Body of pancreas (tissue), 4 donors: Measurements from ENCODE around the gene SERPINF2. TPM values are rescaled to one million over a fixed set of nuclear protein-coding genes. Genes with fewer than 3 reads are reported as not detected.
A peak's percentile ranks its signal among the peaks of the same experiment; 100 is the strongest.

Experiments used
- ATAC-seq: fragments of 150-250 bp; one replicate; pipeline ENCODE4 v1.9.1; 2016
- DNase-seq, 4 donors: peaks; one replicate each; pipeline ENCODE4 v3.0.0-alpha.2; 2019
- H3K27ac ChIP-seq, 4 donors: fragments of 200-600 bp; sonication (generic); 1 replicate in 3 of 4; 2 replicates in 1 of 4; pipeline versions ENCODE4 v1.5.1 to v1.6.1; 2016 to 2019; ENCODE audit warnings: mild to moderate bottlenecking in 1 of 4, mixed read lengths in 1 of 4, moderate library complexity in 1 of 4
- H3K27me3 ChIP-seq, 2 donors: fragments of 200-600 bp; sonication (generic); one replicate each; pipeline ENCODE4 v1.6.0; 2016; ENCODE audit warnings: mild to moderate bottlenecking in 1 of 2
- H3K36me3 ChIP-seq, 2 donors: fragments of 200-600 bp; sonication (generic); replicated peaks in 1 of 2; 2 replicates each; pipeline ENCODE4 v1.5.1; 2016; ENCODE audit warnings: low read depth in 2 of 2; ENCODE audit not compliant: insufficient read depth in 1 of 2
- H3K4me1 ChIP-seq: fragments of 200-600 bp; sonication (generic); one replicate; pipeline ENCODE4 v1.6.0; 2016
- H3K4me3 ChIP-seq, 2 donors: fragments of 200-600 bp; sonication (generic); 1 replicate in 1 of 2; 2 replicates in 1 of 2; pipeline ENCODE4 v1.5.1; 2016 to 2019
- H3K9me3 ChIP-seq, 3 donors: fragments of 200-600 bp; sonication (generic); 1 replicate in 2 of 3; 2 replicates in 1 of 3; pipeline ENCODE4 v1.5.1; 2016
- POLR2A ChIP-seq, 3 donors: fragments of 450-650 bp; IDR thresholded peaks; one replicate each; pipeline ENCODE4 v1.6.1; 2016; ENCODE audit warnings: antibody characterized with exemption in 3 of 3, mild to moderate bottlenecking in 2 of 3
- WGBS, 2 donors: methylation state at CpG; one replicate each; pipeline ENCODE4 v1.1.5; 2017; 5-methylcytosine and 5-hydroxymethylcytosine counted together
- intact Hi-C: fragments of 100-400 bp; cut with DNase I; formaldehyde crosslinking; loops from one replicate; pipeline ENCODE4 v1.15.1; 2023
- total RNA-seq, 2 donors: library from RNA; depleted of rRNA; stranded (reverse); fragments of >200 nt; gene quantifications; one replicate each; pipeline ENCODE4 v1.1.0, GENCODE V29; 2016
- TF ChIP-seq, protein P1 (sequence below), 7 experiments: fragments of 450-650 bp in 4 of 7; fragments of 200-600 bp in 3 of 7; sonication (generic) in 3 of 7; IDR thresholded peaks; one replicate each; pipeline ENCODE4 v1.5.1; 2016 to 2019; ENCODE audit warnings: antibody characterized with exemption in 7 of 7

The SERPINF2 gene
- total RNA-seq, 2 donors from 2014 or later = 5.9 to 8.8 TPM

DNA sequence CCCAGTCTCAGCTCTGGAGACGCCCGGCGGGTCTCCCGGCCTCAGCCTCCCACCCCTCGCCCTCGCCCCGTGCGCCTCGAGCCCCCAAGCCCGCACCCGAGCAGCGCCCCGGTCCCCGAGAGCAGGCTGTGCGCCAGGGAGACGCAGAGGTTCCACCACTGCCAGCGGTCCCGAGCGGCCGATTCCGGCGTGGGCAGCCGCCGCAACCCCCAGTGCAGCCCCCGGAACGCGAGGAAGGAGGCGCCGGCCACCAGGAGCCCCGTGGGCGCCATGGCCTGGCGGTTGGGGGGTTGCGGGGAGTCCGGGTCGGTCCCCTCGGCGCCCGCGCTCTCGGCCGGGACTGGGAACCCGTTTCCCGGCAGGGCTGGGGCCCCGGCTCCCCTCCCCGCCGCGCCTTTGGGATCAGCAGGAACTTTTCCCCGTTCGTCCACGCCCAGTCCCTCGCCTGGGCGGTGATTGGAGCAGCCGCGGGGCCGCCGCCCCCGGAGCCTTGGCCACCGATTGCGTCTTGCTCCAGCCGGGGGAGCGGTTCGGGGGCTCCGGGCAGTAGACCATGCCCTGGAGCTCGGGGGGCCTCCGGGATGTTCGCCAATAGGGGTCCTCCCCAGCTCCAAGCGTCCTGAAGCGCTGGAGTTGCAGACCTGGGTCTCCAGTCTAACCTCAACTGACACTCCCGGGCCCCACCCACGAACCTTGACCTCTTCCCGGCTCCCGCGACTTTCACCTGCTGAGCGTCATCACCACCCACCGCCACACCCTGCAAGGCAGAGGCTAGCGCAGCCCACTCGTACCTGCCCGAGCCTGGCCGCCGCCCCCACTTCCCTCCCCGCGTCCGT lies 32.5 kb upstream of the SERPINF2 start, which contains the start of gene TLCD2:
TSS of gene TLCD2 (minus strand) at position 407 of the 836 bp plus-strand sequence. CDS start at position 272, 135 bp downstream.
- H3K27me3 ChIP-seq = no peaks in the 10 kb centered on the region
- no peaks in the 10 kb centered on the region for H3K9me3 ChIP-seq
- H3K4me3 ChIP-seq = peak within 1 kb of the TSS; percentile 52 to 74
- peaks cover 33% of the 10 kb centered on the region for H3K4me1 ChIP-seq
- TF ChIP-seq, protein P1, sequence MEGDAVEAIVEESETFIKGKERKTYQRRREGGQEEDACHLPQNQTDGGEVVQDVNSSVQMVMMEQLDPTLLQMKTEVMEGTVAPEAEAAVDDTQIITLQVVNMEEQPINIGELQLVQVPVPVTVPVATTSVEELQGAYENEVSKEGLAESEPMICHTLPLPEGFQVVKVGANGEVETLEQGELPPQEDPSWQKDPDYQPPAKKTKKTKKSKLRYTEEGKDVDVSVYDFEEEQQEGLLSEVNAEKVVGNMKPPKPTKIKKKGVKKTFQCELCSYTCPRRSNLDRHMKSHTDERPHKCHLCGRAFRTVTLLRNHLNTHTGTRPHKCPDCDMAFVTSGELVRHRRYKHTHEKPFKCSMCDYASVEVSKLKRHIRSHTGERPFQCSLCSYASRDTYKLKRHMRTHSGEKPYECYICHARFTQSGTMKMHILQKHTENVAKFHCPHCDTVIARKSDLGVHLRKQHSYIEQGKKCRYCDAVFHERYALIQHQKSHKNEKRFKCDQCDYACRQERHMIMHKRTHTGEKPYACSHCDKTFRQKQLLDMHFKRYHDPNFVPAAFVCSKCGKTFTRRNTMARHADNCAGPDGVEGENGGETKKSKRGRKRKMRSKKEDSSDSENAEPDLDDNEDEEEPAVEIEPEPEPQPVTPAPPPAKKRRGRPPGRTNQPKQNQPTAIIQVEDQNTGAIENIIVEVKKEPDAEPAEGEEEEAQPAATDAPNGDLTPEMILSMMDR (IDR thresholded peaks at IDR 0.05) = no peak
- TF ChIP-seq POLR2A (IDR thresholded peaks at IDR 0.05) = peak in 2 of 3 donors; percentile 48
- 2 to 4% methylated on average over 13 to 55 of the region's 83 CpGs for WGBS, 2 donors
- H3K36me3 ChIP-seq = peaks cover 0 to 2% of the 10 kb centered on the region in 2 donors
- peak within 1 kb of the TSS; percentile 13 to 69 (median 54) for H3K27ac ChIP-seq
- peak; percentile 39 for ATAC-seq
- peak; percentile 68 to 76 (median 72) for DNase-seq
- intact Hi-C loops = no loop called here

DNA sequence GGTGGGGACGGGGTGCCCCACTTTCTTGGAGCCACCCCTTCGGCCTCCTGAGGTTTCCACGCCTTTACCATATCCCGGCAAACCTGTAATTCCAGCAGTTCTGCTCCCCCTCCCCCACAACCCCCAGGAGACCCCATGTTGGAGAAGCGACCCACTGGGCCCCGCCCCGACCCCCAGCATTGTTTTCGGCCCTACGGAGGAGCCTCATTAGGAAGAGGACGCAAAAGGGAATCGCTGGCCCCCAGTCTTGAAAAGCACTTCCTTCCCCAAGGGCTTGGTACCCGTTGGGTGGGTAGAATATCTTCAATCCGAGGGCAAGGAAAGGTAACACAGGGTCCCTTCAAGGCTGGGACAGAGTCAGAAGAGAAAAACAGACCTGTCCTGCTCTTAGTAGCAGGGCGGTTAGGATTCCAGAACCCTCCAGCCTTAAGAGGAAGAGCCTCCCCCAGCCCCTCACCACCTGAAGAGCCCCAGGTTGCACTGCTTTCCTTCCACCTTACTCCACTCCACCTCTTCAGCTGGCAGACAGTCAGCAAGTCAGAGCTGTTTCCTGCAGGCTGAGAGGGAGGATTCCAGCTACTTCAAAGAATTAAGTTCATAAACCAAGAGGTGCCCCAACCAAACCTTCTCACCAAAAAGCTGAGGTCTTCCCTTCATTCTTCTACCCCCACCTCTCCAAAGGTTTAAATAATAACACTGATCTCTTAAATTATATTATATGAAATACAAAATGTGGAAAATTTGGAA lies 31.7 kb upstream of the SERPINF2 start:
- no peak for ATAC-seq
- TF ChIP-seq, protein P1 (IDR thresholded peaks at IDR 0.05) = no peak
- TF ChIP-seq POLR2A (IDR thresholded peaks at IDR 0.05) = no peak
- Histone ChIP-seq H3K36me3 (peaks cover 0 to 2% of the 10 kb centered on the region in 2 donors), H3K27ac (peak overlapping the region; percentile 13 to 69 (median 54)), H3K4me1 (peaks cover 34% of the 10 kb centered on the region), H3K27me3 (no peaks in the 10 kb centered on the region), H3K4me3 (peak overlapping the region in 1 of 2 donors; percentile 74), H3K9me3 (no peaks in the 10 kb centered on the region)
- DNase-seq = no peak
- WGBS, 2 donors = 35 to 37% methylated on average over 10 to 13 of the region's 14 CpGs
- intact Hi-C loops = no loop called here

DNA sequence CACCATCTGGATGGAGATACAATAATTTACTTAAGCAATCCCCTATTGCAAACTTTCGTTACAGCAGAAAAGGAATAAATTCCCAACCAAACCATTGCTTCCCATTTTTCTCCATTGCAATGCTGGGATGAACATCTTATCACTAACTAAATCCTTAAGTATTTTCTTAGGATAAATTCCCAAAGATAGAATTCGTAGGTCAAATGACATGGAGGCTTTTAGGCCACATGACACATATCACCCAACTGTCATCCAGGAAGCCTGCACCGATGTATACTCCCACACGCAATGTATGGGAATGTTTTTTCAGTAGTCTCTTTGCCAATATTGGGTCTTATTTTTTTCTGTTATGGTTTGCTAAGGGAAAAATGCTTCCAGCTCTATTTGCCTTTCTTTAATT lies 30.9 kb upstream of the SERPINF2 start:
- intact Hi-C loops = no loop called here
- DNase-seq = no peak

DNA sequence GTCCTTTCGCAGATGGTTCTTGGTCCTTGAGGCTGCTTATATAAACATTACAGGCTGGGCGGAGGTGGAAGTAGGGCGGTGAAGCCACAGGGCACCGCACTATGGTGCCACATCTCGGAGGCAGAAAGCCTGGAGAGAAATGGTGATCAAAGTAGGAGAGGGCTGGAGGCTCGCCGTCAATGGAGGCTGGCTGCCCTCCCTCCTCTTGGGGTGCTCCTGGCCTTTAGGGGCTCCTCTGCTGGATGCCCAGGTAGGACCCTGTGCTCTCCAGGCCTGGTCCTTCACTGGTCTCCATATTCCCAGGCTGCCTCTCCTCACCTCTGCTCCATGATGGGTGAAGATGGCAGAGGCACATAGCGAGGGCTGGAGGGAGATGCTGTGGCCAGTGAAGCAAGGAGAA lies 30.4 kb upstream of the SERPINF2 start:
- Histone ChIP-seq H3K36me3 (peaks cover 0 to 2% of the 10 kb centered on the region in 2 donors), H3K4me1 (peaks cover 34% of the 10 kb centered on the region), H3K4me3 (no peak overlapping the region), H3K27me3 (no peaks in the 10 kb centered on the region), H3K9me3 (no peaks in the 10 kb centered on the region), H3K27ac (peak overlapping the region in 1 of 4 donors; percentile 2)
- TF ChIP-seq, protein P1 (IDR thresholded peaks at IDR 0.05) = no peak
- no peak for TF ChIP-seq POLR2A (IDR thresholded peaks at IDR 0.05)
- intact Hi-C loops = no loop called here
- no peak for ATAC-seq
- no peak for DNase-seq
- WGBS, 2 donors = 73 to 74% methylated on average over 7 to 8 of the region's 8 CpGs

More for the DNA sequence above, 30.9 kb upstream of the SERPINF2 start:
- Histone ChIP-seq H3K27me3 (no peaks in the 10 kb centered on the region), H3K4me1 (peaks cover 34% of the 10 kb centered on the region), H3K4me3 (no peak overlapping the region), H3K9me3 (no peaks in the 10 kb centered on the region), H3K36me3 (peaks cover 0 to 2% of the 10 kb centered on the region in 2 donors), H3K27ac (peak overlapping the region in 1 of 4 donors; percentile 2)
- WGBS, 2 donors = 63 to 65% methylated on average over 4 of the region's 4 CpGs
- ATAC-seq = no peak
- TF ChIP-seq, protein P1 (IDR thresholded peaks at IDR 0.05) = no peak
- TF ChIP-seq POLR2A (IDR thresholded peaks at IDR 0.05) = peak in 1 of 3 donors; percentile 3
